Mesenchymal stem cell (in vitro differentiated cells and primary cell): Measurements from ENCODE around the gene LPO.

Experiments used
- DNase-seq: peaks from one replicate; pipeline ENCODE4 v3.0.0-alpha.2; 2013
- H2AFZ ChIP-seq: one replicate; pipeline ENCODE4 v1.6.1; 2013; ENCODE audit warnings: low read depth, mild to moderate bottlenecking, control low read depth, inconsistent platforms, low read length, moderate library complexity
- H2AK5ac ChIP-seq: 2 replicates; pipeline ENCODE4 v1.6.1; 2013; ENCODE audit warnings: low read length, moderate library complexity, mild to moderate bottlenecking, inconsistent platforms; ENCODE audit not compliant: severe bottlenecking
- H2BK120ac ChIP-seq: one replicate; pipeline ENCODE4 v1.6.1; 2013; ENCODE audit warnings: low read depth, mild to moderate bottlenecking, inconsistent platforms, low read length, moderate library complexity
- H2BK12ac ChIP-seq, 2 experiments: one replicate each; pipeline ENCODE4 v1.6.1; 2013; ENCODE audit warnings: inconsistent platforms in 2 of 2, low read length in 2 of 2, mild to moderate bottlenecking in 2 of 2, moderate library complexity in 2 of 2, control low read depth in 1 of 2
- H2BK15ac ChIP-seq: one replicate; pipeline ENCODE4 v1.6.1; 2013; ENCODE audit warnings: mild to moderate bottlenecking, low read depth, inconsistent platforms; ENCODE audit not compliant: poor library complexity, severe bottlenecking
- H2BK5ac ChIP-seq: 2 replicates; pipeline ENCODE4 v1.6.1; 2013; ENCODE audit warnings: low read depth, mild to moderate bottlenecking, low read length, control low read depth, inconsistent platforms; ENCODE audit not compliant: poor library complexity, severe bottlenecking
- H3K14ac ChIP-seq, 2 experiments: one replicate each; pipeline ENCODE4 v1.6.1; 2013; ENCODE audit warnings: inconsistent platforms in 2 of 2, low read length in 2 of 2, control low read depth in 1 of 2, mild to moderate bottlenecking in 1 of 2, moderate library complexity in 1 of 2
- H3K18ac ChIP-seq, 2 experiments: one replicate each; pipeline ENCODE4 v1.6.1; 2013; ENCODE audit warnings: inconsistent platforms in 2 of 2, low read length in 2 of 2, control low read depth in 1 of 2, low read depth in 1 of 2, mild to moderate bottlenecking in 1 of 2
- H3K23ac ChIP-seq, 2 experiments: one replicate each; pipeline ENCODE4 v1.6.1; 2013; ENCODE audit warnings: inconsistent platforms in 2 of 2, low read length in 2 of 2, mild to moderate bottlenecking in 2 of 2, moderate library complexity in 2 of 2, control low read depth in 1 of 2
- H3K27ac ChIP-seq: 2 replicates; pipeline ENCODE4 v1.5.1; 2013; ENCODE audit warnings: mild to moderate bottlenecking, moderate library complexity, low read length, control low read depth, inconsistent platforms; ENCODE audit not compliant: poor library complexity, severe bottlenecking
- H3K27me3 ChIP-seq, 2 experiments: 2 replicates each; pipeline versions ENCODE4 v1.6.1 to v1.7.0; 2013; ENCODE audit warnings: low read length in 2 of 2, mild to moderate bottlenecking in 2 of 2, moderate library complexity in 2 of 2, control low read depth in 1 of 2, inconsistent platforms in 1 of 2; ENCODE audit not compliant: control insufficient read depth in 1 of 2, insufficient read depth in 1 of 2
- H3K36me3 ChIP-seq, 2 experiments: 2 replicates each; pipeline versions ENCODE4 v1.6.1 to v1.7.0; 2013; ENCODE audit warnings: low read length in 2 of 2, control low read depth in 1 of 2, inconsistent platforms in 1 of 2, low read depth in 1 of 2, mild to moderate bottlenecking in 1 of 2; ENCODE audit not compliant: insufficient read depth in 2 of 2, control insufficient read depth in 1 of 2
- H3K4ac ChIP-seq, 2 experiments: one replicate each; pipeline ENCODE4 v1.6.1; 2013; ENCODE audit warnings: inconsistent platforms in 2 of 2, low read length in 2 of 2, mild to moderate bottlenecking in 2 of 2, moderate library complexity in 2 of 2, control low read depth in 1 of 2, low read depth in 1 of 2
- H3K4me1 ChIP-seq: 2 replicates; pipeline ENCODE4 v1.6.1; 2013; ENCODE audit warnings: low read depth, low read length, control low read depth; ENCODE audit not compliant: control insufficient read depth, insufficient read depth
- H3K4me2 ChIP-seq: 2 replicates; pipeline ENCODE4 v1.6.1; 2013; ENCODE audit warnings: low read length, mild to moderate bottlenecking, inconsistent platforms; ENCODE audit not compliant: poor library complexity, severe bottlenecking
- H3K4me3 ChIP-seq, 2 experiments: 2 replicates each; pipeline versions ENCODE4 v1.5.1 to v1.7.0; 2013; ENCODE audit warnings: low read length in 2 of 2, mild to moderate bottlenecking in 2 of 2, control low read depth in 1 of 2, low read depth in 1 of 2; ENCODE audit not compliant: insufficient read depth in 1 of 2
- H3K79me1 ChIP-seq: replicated peaks from 2 replicates; pipeline ENCODE4 v1.6.1; 2013; ENCODE audit warnings: mild to moderate bottlenecking, control low read depth, low read length, inconsistent platforms; ENCODE audit not compliant: poor library complexity, severe bottlenecking
- H3K9ac ChIP-seq: 2 replicates; pipeline ENCODE4 v1.7.0; 2013; ENCODE audit warnings: mild to moderate bottlenecking, low read length, moderate library complexity
- H3K9me3 ChIP-seq: 2 replicates; pipeline ENCODE4 v1.7.0; 2013; ENCODE audit warnings: mild to moderate bottlenecking, low read length; ENCODE audit not compliant: control insufficient read depth
- H4K8ac ChIP-seq: one replicate; pipeline ENCODE4 v1.6.1; 2013; ENCODE audit warnings: inconsistent platforms, mild to moderate bottlenecking, low read length, moderate library complexity
- H4K91ac ChIP-seq: one replicate; pipeline ENCODE4 v1.6.1; 2013; ENCODE audit warnings: mild to moderate bottlenecking, low read length, inconsistent platforms
- WGBS: methylation state at CpG from one replicate; pipeline ENCODE4 v1.1.7; 2013; ENCODE audit warnings: mixed read lengths; 5-methylcytosine and 5-hydroxymethylcytosine counted together

Gene LPO

DNA sequence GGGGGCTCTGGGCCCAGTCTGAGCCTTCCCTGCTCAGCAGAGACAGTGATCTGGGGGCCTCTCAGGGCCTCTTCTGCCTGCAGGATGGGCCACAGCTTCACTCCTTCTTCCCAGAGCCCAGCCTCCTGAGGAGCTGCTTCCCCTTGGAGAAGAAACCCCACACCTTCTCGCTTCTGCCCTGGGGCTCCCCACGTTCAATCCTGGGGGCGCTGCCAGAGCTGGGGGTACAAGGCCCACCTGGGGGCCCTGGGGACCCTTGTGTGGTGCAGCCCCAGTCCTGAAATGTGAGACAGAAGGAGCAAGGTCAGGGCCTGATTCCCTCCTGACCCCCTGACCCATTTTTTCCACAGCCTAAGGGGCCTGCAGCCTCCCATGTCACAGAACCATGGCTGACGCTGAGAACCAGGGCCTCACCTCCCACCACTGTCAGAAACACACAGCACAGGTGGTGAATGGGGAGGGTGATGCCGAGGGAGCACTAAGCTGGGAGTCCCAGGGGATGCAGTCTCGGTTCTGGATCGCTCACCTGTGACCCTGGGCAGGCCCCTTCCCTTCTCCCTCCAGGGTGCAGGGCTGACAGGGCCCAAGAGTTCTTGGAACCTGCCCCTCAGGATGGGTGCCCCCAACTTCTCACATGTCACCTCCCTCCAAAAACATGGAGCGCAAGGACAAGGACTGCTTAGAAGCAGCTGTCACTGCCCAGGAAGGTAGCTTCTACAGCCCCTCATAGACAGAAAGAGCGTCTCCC, 64.0 kb downstream of the LPO start:
- H3K27me3 ChIP-seq, result peaks cover 25 to 63% of the 10 kb centered on the region in 2 experiments
- H2BK12ac ChIP-seq, result no peak overlapping the region
- H3K4me3 ChIP-seq, result no peak overlapping the region
- H3K9ac ChIP-seq, result no peak overlapping the region
- H2BK15ac ChIP-seq, result no peak overlapping the region
- H3K4me1 ChIP-seq, result no peaks in the 10 kb centered on the region
- no peak overlapping the region for H3K4ac ChIP-seq
- no peak overlapping the region for H2AK5ac ChIP-seq
- DNase-seq, result no peak
- no peak overlapping the region for H2BK120ac ChIP-seq
- H3K79me1 ChIP-seq, result no peaks in the 10 kb centered on the region
- H3K27ac ChIP-seq, result no peak overlapping the region
- no peak overlapping the region for H3K14ac ChIP-seq
- H3K9me3 ChIP-seq, result no peaks in the 10 kb centered on the region
- H4K8ac ChIP-seq, result no peak overlapping the region
- H3K36me3 ChIP-seq, result no peaks in the 10 kb centered on the region
- H2BK5ac ChIP-seq, result no peak overlapping the region
- no peak overlapping the region for H4K91ac ChIP-seq
- WGBS, result 85% methylated on average over 9 of the region's 9 CpGs
- no peak overlapping the region for H3K4me2 ChIP-seq
- H2AFZ ChIP-seq, result no peak overlapping the region
- no peak overlapping the region for H3K18ac ChIP-seq
- H3K23ac ChIP-seq, result no peak overlapping the region

- no peak overlapping the region for H2BK15ac ChIP-seq
- H2BK12ac ChIP-seq, result no peak overlapping the region
- no peak overlapping the region for H2BK5ac ChIP-seq
- H3K27ac ChIP-seq, result no peak overlapping the region
- no peak overlapping the region for H4K91ac ChIP-seq
- H3K27me3 ChIP-seq, result peaks cover 32 to 68% of the 10 kb centered on the region in 2 experiments
- H3K36me3 ChIP-seq, result no peaks in the 10 kb centered on the region
- DNase-seq, result no peak
- no peaks in the 10 kb centered on the region for H3K4me1 ChIP-seq
- H3K18ac ChIP-seq, result no peak overlapping the region
- H2BK120ac ChIP-seq, result no peak overlapping the region
- H3K79me1 ChIP-seq, result no peaks in the 10 kb centered on the region
- H3K9me3 ChIP-seq, result no peaks in the 10 kb centered on the region
- H2AK5ac ChIP-seq, result no peak overlapping the region
- WGBS, result 74% methylated on average over 6 of the region's 9 CpGs
- H2AFZ ChIP-seq, result no peak overlapping the region
- no peak overlapping the region for H3K4me3 ChIP-seq
- H3K4ac ChIP-seq, result no peak overlapping the region
- H3K9ac ChIP-seq, result no peak overlapping the region
- no peak overlapping the region for H3K4me2 ChIP-seq
- H3K14ac ChIP-seq, result no peak overlapping the region
- H3K23ac ChIP-seq, result no peak overlapping the region
- H4K8ac ChIP-seq, result no peak overlapping the region
These were observed 64.7 kb downstream of the LPO start for GRCh38 chr17:58302919-58303585.

GRCh38 chr17:58303971-58304749, 65.8 kb downstream of the LPO start:
- Histone ChIP-seq H2AFZ (no peak overlapping the region), H3K4ac (no peak overlapping the region), H3K9ac (no peak overlapping the region), H4K91ac (no peak overlapping the region), H3K4me3 (no peak overlapping the region), H3K9me3 (no peaks in the 10 kb centered on the region), H2AK5ac (no peak overlapping the region), H3K27me3 (peaks cover 32 to 71% of the 10 kb centered on the region in 2 experiments), H3K23ac (no peak overlapping the region), H4K8ac (no peak overlapping the region), H2BK15ac (no peak overlapping the region), H3K27ac (no peak overlapping the region), H3K14ac (no peak overlapping the region), H3K4me1 (no peaks in the 10 kb centered on the region), H3K18ac (no peak overlapping the region), H3K36me3 (no peaks in the 10 kb centered on the region), H2BK5ac (no peak overlapping the region), H3K79me1 (no peaks in the 10 kb centered on the region), H2BK12ac (no peak overlapping the region), H3K4me2 (no peak overlapping the region), H2BK120ac (no peak overlapping the region)
- DNase-seq, result peak; percentile 34
- 34% methylated on average over 10 of the region's 10 CpGs for WGBS
